ENCODE data around the gene SH3D19. TPM values are rescaled to one million over a fixed set of nuclear protein-coding genes. Genes with fewer than 3 reads are reported as not detected.
"Not testable (repeated sequence)": the region's sequence is repeated elsewhere in the genome, so short reads cannot be mapped to it uniquely, and the experiment has no call there.

Gene SH3D19
- total and polyA plus RNA-seq, 8 donors: 52.9 to 114 (median 59.2) TPM

DNA sequence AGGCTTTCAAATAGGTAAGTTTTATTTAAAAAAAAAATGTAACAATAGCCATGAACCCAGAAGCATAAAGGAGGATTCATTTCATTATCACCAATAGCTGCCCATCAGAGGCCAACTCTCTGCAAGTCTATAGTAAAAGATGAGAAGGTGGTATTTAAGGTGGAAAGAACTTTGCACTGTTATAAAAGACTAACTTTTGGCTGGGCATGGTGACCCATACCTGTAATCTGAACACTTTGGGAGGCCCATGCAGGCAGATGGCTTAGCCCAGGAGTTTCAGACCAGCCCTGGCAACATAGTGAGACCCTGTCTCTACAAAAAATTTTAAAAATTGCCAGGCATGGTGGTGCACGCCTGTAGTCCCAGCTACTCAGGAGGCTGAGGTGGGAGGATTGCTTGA lies 182.6 kb downstream of the SH3D19 start:
- H3K9me3 ChIP-seq: no peaks in the 10 kb centered on the region
- H3K27me3 ChIP-seq: no peaks in the 10 kb centered on the region
- TF ChIP-seq, protein P1, sequence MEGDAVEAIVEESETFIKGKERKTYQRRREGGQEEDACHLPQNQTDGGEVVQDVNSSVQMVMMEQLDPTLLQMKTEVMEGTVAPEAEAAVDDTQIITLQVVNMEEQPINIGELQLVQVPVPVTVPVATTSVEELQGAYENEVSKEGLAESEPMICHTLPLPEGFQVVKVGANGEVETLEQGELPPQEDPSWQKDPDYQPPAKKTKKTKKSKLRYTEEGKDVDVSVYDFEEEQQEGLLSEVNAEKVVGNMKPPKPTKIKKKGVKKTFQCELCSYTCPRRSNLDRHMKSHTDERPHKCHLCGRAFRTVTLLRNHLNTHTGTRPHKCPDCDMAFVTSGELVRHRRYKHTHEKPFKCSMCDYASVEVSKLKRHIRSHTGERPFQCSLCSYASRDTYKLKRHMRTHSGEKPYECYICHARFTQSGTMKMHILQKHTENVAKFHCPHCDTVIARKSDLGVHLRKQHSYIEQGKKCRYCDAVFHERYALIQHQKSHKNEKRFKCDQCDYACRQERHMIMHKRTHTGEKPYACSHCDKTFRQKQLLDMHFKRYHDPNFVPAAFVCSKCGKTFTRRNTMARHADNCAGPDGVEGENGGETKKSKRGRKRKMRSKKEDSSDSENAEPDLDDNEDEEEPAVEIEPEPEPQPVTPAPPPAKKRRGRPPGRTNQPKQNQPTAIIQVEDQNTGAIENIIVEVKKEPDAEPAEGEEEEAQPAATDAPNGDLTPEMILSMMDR (IDR thresholded peaks at IDR 0.05): no peak
- no peaks in the 10 kb centered on the region for H3K4me1 ChIP-seq
- peaks cover 0 to 45% of the 10 kb centered on the region in 2 donors for H3K36me3 ChIP-seq
- intact Hi-C loops (cut with DNase I): no loop called here
- ATAC-seq (no peak), DNase-seq (no peak)
- H3K27ac ChIP-seq: no peak overlapping the region
- no peak overlapping the region for H3K4me3 ChIP-seq

DNA sequence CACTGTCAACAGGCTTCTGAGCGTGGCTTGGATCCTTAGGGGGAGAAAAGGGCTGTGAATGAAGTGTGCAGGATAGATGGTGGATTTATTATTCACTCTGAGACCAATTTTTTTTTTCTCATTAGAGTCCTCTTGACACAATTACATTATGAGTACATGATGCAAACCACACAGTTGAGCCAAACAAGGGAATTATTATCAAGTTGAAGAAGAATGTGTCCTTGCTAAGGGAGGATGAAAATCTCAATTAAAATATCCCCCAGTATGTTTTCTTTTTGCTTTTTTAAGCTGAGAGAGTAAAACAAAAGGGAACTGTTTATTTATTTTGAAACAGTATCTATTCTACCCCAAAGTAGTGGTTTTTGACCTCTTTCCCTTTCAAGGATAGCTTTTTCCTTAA lies 185.6 kb downstream of the SH3D19 start:
- TF ChIP-seq, protein P1 (IDR thresholded peaks at IDR 0.05): no peak
- ATAC-seq (no peak), DNase-seq (no peak)
- Histone ChIP-seq H3K36me3 (peaks cover 0 to 43% of the 10 kb centered on the region in 2 donors), H3K9me3 (no peaks in the 10 kb centered on the region), H3K4me1 (no peaks in the 10 kb centered on the region), H3K27me3 (no peaks in the 10 kb centered on the region), H3K27ac (no peak overlapping the region), H3K4me3 (no peak overlapping the region)
- intact Hi-C loops (cut with DNase I): no loop called here

DNA sequence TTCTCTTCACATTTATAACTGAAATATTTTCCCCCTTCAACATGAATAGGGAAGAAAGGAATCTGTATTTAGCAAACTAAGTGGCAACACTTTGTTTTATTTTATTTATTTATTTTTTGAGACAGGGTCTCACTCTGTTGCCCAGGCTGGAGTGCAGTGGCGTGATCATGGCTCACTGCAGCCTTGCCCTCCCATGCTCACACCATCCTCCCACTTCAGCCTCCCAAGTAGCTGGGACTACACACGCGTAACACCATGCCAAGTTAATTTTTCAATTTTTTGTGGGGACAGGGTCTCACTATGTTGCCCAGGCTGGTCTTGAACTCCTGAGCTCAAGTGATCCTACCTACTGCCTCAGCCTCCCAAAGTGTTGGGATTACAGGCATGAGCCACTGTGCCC lies 189.4 kb downstream of the SH3D19 start:
- intact Hi-C loops (cut with DNase I); H3K27ac ChIP-seq; ATAC-seq: not testable (repeated sequence)

DNA sequence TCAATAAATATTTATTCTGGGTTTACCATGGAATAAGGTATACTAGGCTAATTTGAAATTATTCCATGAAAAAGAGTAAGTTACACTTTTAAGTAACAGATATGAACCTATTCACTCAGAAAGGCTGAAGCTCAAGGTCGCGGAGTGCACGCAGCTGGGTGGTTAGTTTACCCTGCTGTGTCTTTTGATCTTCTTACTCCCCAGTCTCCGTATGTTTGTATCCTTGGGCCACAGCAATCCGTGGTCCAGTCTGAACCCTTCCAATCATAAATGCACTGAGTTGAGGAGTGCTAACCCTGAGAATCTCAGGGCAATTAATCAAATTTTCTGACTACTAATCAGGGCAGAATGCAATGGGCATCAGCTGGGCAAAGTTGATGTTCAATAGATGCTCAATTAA lies 192.1 kb downstream of the SH3D19 start:
- DNase-seq (no peak), ATAC-seq (no peak)
- Histone ChIP-seq H3K27me3 (no peaks in the 10 kb centered on the region), H3K4me3 (no peak overlapping the region), H3K36me3 (peaks cover 3 to 56% of the 10 kb centered on the region in 2 donors), H3K4me1 (no peaks in the 10 kb centered on the region), H3K27ac (peak overlapping the region in 1 of 2 donors; percentile 28), H3K9me3 (no peaks in the 10 kb centered on the region)
- intact Hi-C loops (cut with DNase I): no loop called here
- TF ChIP-seq, protein P1 (IDR thresholded peaks at IDR 0.05): no peak

More for the DNA sequence above, 189.4 kb downstream of the SH3D19 start:
- DNase-seq, H3K4me3 ChIP-seq, H3K27me3 ChIP-seq, H3K9me3 ChIP-seq, H3K4me1 ChIP-seq: not testable (repeated sequence)
- H3K36me3 ChIP-seq: peaks cover 0 to 55% of the 10 kb centered on the region in 2 donors

DNA sequence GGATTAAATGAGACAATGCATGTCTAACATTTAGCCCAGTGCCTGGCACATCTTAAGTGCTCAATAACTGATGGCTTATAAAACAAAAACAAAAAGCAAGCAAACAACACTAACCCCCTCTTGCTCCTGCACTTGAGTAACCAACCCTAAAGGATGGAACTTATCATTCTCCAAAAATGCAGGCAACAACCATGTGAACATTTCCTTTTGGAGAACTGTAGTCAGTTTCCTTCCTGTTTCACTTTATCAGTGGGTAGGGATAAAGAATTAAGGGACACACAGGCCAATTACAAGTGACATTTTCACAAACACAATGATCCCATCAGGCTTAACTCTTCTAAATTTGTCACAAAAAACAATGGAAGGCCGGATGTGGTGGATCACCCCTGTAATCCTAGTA lies 195.6 kb downstream of the SH3D19 start:
- Histone ChIP-seq H3K27ac (peak overlapping the region in 1 of 2 donors; percentile 33), H3K36me3 (peaks cover 3 to 76% of the 10 kb centered on the region in 2 donors), H3K4me3 (no peak overlapping the region), H3K27me3 (no peaks in the 10 kb centered on the region), H3K4me1 (no peaks in the 10 kb centered on the region), H3K9me3 (no peaks in the 10 kb centered on the region)
- DNase-seq (no peak), ATAC-seq (no peak)
- intact Hi-C loops (cut with DNase I): loop anchor here in 1 of 2 donors (10.0 kb wide), 1 partner anchor 225 kb away; no protein-coding TSS in a partner anchor
- TF ChIP-seq, protein P1 (IDR thresholded peaks at IDR 0.05): no peak

DNA sequence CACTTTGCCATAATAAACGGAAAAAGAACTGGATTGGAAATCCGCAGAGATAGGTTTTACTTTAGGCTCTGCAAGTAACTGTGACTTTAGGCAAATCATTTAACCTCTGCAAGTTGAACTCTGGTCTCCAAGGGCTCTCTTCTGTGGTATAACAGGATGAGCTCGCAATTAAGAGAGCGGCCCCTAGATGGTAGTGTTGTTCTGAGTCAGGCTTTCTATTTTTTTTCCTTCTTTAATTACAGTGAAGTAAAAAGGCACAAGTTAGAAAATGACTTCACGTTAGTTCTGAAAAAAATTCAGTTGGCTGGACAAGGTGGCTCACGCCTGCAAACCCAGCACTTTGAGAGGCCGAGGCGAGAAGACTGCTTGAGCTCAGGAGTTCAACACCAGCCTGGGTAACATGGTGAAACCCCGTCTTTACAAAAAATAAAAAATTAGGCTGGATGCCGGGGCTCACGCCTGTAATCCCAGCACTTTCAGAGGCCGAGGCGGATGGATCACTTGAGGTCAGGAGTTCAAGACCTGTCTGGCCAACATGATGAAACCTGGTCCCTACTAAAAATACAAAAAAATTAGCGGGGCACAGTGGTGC lies 207.9 kb downstream of the SH3D19 start:
- Histone ChIP-seq H3K36me3 (peaks cover 0 to 38% of the 10 kb centered on the region in 2 donors), H3K27ac (no peak overlapping the region), H3K27me3 (no peaks in the 10 kb centered on the region), H3K9me3 (no peaks in the 10 kb centered on the region), H3K4me3 (no peak overlapping the region), H3K4me1 (no peaks in the 10 kb centered on the region)
- TF ChIP-seq, protein P1 (IDR thresholded peaks at IDR 0.05): peak; percentile 56 to 69
- intact Hi-C loops (cut with DNase I): no loop called here
- ATAC-seq (peak; percentile 93), DNase-seq (peak in 2 of 4 donors; percentile 59 to 77)
